OCI-LY7 (cell line): ENCODE results near the gene ANKRD30A. TPM values are rescaled to one million over a fixed set of nuclear protein-coding genes. Genes with fewer than 3 reads are reported as not detected.
"Not testable (repeated sequence)": the region's sequence is repeated elsewhere in the genome, so short reads cannot be mapped to it uniquely, and the experiment has no call there.

Source experiments
- BruUV-seq: library from RNA; stranded (reverse); fragments of 400-500 nt; replicated peaks from 2 replicates; lab custom pipeline; 2021; lab: Mats Ljungman, UMichigan
- CTCF ChIA-PET: fragments of 300-600 bp; sonication (Branson Sonifier 250); formaldehyde crosslinking; loops from one replicate; lab custom pipeline; 2022; ENCODE audit warnings: antibody characterized with exemption; ENCODE audit not compliant: unreplicated experiment; lab: Charles Lee
- POLR2A ChIA-PET: fragments of 300-600 bp; sonication (Branson Sonifier 250); formaldehyde crosslinking; loops from one replicate; lab custom pipeline; 2022; ENCODE audit warnings: antibody characterized with exemption; lab: Charles Lee
- DNase-seq: peaks from one replicate; pipeline ENCODE4 v3.0.0-alpha.2; 2015; ENCODE audit warnings: low spot score
- H2AFZ ChIP-seq: fragments of 200-600 bp; sonication (generic), shearing (Covaris generic); 2 replicates; pipeline ENCODE4 v1.6.1; 2014; ENCODE audit warnings: mild to moderate bottlenecking, antibody characterized with exemption, low read length, moderate library complexity
- H3K27ac ChIP-seq: fragments of 200-600 bp; sonication (generic); 2 replicates; pipeline ENCODE4 v1.5.1; 2014; ENCODE audit warnings: mixed run types, low read depth, mild to moderate bottlenecking, moderate library complexity, low read length, inconsistent platforms; ENCODE audit not compliant: poor library complexity, severe bottlenecking
- H3K36me3 ChIP-seq: fragments of 200-600 bp; sonication (generic); 2 replicates; pipeline ENCODE4 v1.6.1; 2014; ENCODE audit warnings: mild to moderate bottlenecking, antibody characterized with exemption, low read length, moderate library complexity, mixed read lengths; ENCODE audit not compliant: insufficient read depth
- H3K4me1 ChIP-seq: fragments of 200-600 bp; sonication (generic); 2 replicates; pipeline ENCODE4 v1.5.1; 2014; ENCODE audit warnings: mild to moderate bottlenecking, low read length; ENCODE audit not compliant: insufficient read depth, poor library complexity, severe bottlenecking
- H3K4me2 ChIP-seq: fragments of 200-600 bp; sonication (generic); 2 replicates; pipeline ENCODE4 v1.6.1; 2014; ENCODE audit warnings: mild to moderate bottlenecking, low read length
- H3K4me3 ChIP-seq: fragments of 200-600 bp; sonication (generic); 2 replicates; pipeline ENCODE4 v1.5.1; 2014; ENCODE audit warnings: mild to moderate bottlenecking, low read depth, low read length; ENCODE audit not compliant: poor library complexity, severe bottlenecking
- H3K79me2 ChIP-seq: fragments of 200-600 bp; sonication (generic); 2 replicates; pipeline ENCODE4 v1.6.1; 2016; ENCODE audit warnings: low read depth, mild to moderate bottlenecking, low read length, moderate library complexity, mixed read lengths; ENCODE audit not compliant: insufficient read depth
- H3K9me2 ChIP-seq: fragments of 200-600 bp; sonication (generic); 2 replicates; pipeline ENCODE4 v1.6.1; 2016; ENCODE audit warnings: mild to moderate bottlenecking, low read length, mixed read lengths; ENCODE audit not compliant: insufficient read depth
- H3K9me3 ChIP-seq: fragments of 200-600 bp; sonication (generic); 2 replicates; pipeline ENCODE4 v1.6.1; 2014; ENCODE audit warnings: mild to moderate bottlenecking, mixed run types, low read length, mixed read lengths
- H4K20me1 ChIP-seq: fragments of 200-600 bp; sonication (generic); 2 replicates; pipeline ENCODE4 v1.6.1; 2014; ENCODE audit warnings: mild to moderate bottlenecking, antibody characterized with exemption, low read length, moderate library complexity, mixed read lengths; ENCODE audit not compliant: insufficient read depth
- EZH2phosphoT487 ChIP-seq: fragments of 200-600 bp; sonication (generic); IDR thresholded peaks from 2 replicates; pipeline ENCODE4 v1.6.1; 2018; ENCODE audit warnings: low read depth, borderline replicate concordance, mild to moderate bottlenecking, mixed run types, antibody characterized with exemption, low read length, moderate library complexity, mixed read lengths
- intact Hi-C: fragments of 100-400 bp; cut with micrococcal nuclease; formaldehyde crosslinking; loops from one replicate; pipeline ENCODE4 v1.10.0; 2022; ENCODE audit not compliant: unreplicated experiment
- total RNA-seq, 2 experiments: library from RNA; depleted of rRNA in 1 of 2; stranded (reverse); fragments of >200 nt in 1 of 2; shearing (Covaris generic) in 1 of 2; gene quantifications; 2 replicates each; pipeline ENCODE4 v1.2.3, GENCODE V29; 2014 to 2022
- TF ChIP-seq, protein P1 (sequence below): fragments of 200-600 bp; sonication (generic); conservative IDR thresholded peaks from 2 replicates; pipeline ENCODE4 v1.5.1; 2014; ENCODE audit warnings: mild to moderate bottlenecking, antibody characterized with exemption, low read length, moderate library complexity, mixed read lengths

The ANKRD30A gene
- total RNA-seq, 2 experiments from 2014 or later = not detected

DNA sequence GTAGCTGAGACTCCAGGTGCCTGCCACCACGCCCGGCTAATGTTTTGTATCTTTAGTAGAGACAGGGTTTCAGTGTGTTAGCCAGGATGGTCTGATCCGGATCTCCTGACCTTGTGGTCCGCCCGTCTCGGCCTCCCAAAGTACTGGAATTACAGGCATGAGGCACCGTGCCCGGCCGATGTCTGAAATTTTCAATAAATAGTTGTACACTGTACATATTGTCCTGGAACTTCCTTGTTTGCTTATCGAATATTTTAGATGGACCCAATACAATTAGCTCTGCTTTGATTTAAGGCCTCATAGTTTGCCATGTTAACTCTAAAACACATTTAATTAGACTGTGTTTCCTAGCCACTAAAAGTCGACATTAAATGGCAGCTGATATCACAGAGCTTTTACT lies 57.3 kb downstream of the ANKRD30A start:
- H2AFZ ChIP-seq, H3K4me1 ChIP-seq, H3K27ac ChIP-seq, BruUV-seq, H3K4me3 ChIP-seq, H4K20me1 ChIP-seq, H3K4me2 ChIP-seq, POLR2A ChIA-PET, intact Hi-C loops, H3K9me3 ChIP-seq, H3K9me2 ChIP-seq, H3K79me2 ChIP-seq, H3K36me3 ChIP-seq, DNase-seq, CTCF ChIA-PET: not testable (repeated sequence)

DNA sequence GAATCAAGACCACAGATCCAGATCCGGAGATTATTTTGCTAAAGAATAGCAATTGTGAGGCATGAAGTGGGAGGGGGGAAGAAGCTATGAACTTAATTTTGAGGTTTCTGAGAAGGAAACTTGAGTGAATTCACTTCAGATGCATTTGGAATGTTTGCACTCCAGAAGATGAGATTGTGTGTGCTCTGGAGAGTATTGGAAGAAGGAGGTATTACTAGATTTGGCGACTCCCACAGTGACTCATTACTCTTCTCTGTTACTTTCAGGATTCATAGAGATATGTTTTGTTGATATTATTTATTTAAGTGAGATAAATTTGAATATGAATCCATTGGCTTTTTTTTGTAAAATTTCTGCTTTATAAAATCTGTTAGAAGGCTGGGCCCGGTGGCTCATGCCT lies 80.7 kb downstream of the ANKRD30A start:
- Histone ChIP-seq H2AFZ (no peak overlapping the region), H3K4me1 (no peaks in the 10 kb centered on the region), H4K20me1 (no peaks in the 10 kb centered on the region), H3K79me2 (no peaks in the 10 kb centered on the region), H3K4me2 (no peak overlapping the region), H3K36me3 (no peaks in the 10 kb centered on the region), H3K27ac (no peak overlapping the region), H3K4me3 (no peak overlapping the region), H3K9me2 (no peaks in the 10 kb centered on the region), H3K9me3 (no peaks in the 10 kb centered on the region)
- BruUV-seq = no TSS peak
- no peak for DNase-seq
- intact Hi-C loops = no loop called here
- TF ChIP-seq EZH2phosphoT487 = no peak
- TF ChIP-seq, protein P1, sequence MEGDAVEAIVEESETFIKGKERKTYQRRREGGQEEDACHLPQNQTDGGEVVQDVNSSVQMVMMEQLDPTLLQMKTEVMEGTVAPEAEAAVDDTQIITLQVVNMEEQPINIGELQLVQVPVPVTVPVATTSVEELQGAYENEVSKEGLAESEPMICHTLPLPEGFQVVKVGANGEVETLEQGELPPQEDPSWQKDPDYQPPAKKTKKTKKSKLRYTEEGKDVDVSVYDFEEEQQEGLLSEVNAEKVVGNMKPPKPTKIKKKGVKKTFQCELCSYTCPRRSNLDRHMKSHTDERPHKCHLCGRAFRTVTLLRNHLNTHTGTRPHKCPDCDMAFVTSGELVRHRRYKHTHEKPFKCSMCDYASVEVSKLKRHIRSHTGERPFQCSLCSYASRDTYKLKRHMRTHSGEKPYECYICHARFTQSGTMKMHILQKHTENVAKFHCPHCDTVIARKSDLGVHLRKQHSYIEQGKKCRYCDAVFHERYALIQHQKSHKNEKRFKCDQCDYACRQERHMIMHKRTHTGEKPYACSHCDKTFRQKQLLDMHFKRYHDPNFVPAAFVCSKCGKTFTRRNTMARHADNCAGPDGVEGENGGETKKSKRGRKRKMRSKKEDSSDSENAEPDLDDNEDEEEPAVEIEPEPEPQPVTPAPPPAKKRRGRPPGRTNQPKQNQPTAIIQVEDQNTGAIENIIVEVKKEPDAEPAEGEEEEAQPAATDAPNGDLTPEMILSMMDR = no peak
- CTCF ChIA-PET = no interaction called here
- POLR2A ChIA-PET = interaction anchor here (1.1 kb wide), 1 partner anchor 12 kb away, joined by 4 read pairs; no protein-coding TSS in a partner anchor

DNA sequence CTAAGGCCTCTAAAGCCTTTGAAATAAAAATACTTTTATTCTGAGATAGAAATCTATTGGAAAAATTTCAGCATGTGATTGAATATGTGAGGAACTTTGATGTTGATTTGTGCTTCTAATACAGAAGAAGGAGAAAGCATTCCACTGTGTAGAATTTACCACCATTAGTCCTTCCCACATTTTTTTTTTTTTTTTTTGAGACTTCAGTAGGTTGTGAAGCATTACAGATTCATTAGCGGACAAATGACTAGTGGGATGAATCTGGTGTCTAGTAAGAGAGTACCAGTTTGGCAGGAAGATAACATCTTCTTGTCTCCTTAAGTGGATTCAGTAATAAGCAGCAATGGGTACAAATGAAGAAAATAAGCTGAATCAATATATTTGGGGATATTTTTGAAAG lies 95.5 kb downstream of the ANKRD30A start:
- CTCF ChIA-PET = no interaction called here
- TF ChIP-seq, protein P1 = no peak
- no peak for TF ChIP-seq EZH2phosphoT487
- Histone ChIP-seq H2AFZ (no peak overlapping the region), H3K4me2 (no peak overlapping the region), H3K79me2 (no peaks in the 10 kb centered on the region), H3K9me2 (no peaks in the 10 kb centered on the region), H3K4me3 (no peak overlapping the region), H4K20me1 (no peaks in the 10 kb centered on the region), H3K4me1 (no peaks in the 10 kb centered on the region), H3K9me3 (no peaks in the 10 kb centered on the region), H3K27ac (no peak overlapping the region), H3K36me3 (no peaks in the 10 kb centered on the region)
- DNase-seq = no peak
- intact Hi-C loops = no loop called here
- POLR2A ChIA-PET = interaction anchor here (0.7 kb wide), 1 partner anchor 412 kb away, joined by 3 read pairs; no protein-coding TSS in a partner anchor
- BruUV-seq = no TSS peak
